ACC112 (cell line): Measurements from ENCODE around the gene KRT6A.

ENCODE experiments used
- H2AFZ ChIP-seq: fragments of 200-600 bp; sonication (generic); one replicate; pipeline ENCODE4 v1.6.0; 2017; ENCODE audit warnings: antibody characterized with exemption, low read length; ENCODE audit not compliant: unreplicated experiment
- H3K27ac ChIP-seq: fragments of 200-600 bp; sonication (generic); 2 replicates; pipeline ENCODE4 v1.5.1; 2014; ENCODE audit warnings: low read depth, mild to moderate bottlenecking, antibody characterized with exemption, low read length, moderate library complexity
- H3K27me3 ChIP-seq: fragments of 200-600 bp; sonication (generic); 2 replicates; pipeline ENCODE4 v1.6.1; 2014; ENCODE audit warnings: mild to moderate bottlenecking, antibody characterized with exemption, low read length, moderate library complexity, mixed read lengths; ENCODE audit not compliant: insufficient read depth
- H3K36me3 ChIP-seq: fragments of 200-600 bp; sonication (generic); 2 replicates; pipeline ENCODE4 v1.6.1; 2016; ENCODE audit warnings: mild to moderate bottlenecking, antibody characterized with exemption, low read length, moderate library complexity, mixed read lengths; ENCODE audit not compliant: insufficient read depth
- H3K4me1 ChIP-seq: fragments of 200-600 bp; sonication (generic); one replicate; pipeline ENCODE4 v1.6.1; 2016; ENCODE audit warnings: low read length, mixed read lengths; ENCODE audit not compliant: insufficient read depth, unreplicated experiment, control insufficient read depth
- H3K4me3 ChIP-seq: fragments of 200-600 bp; sonication (generic); 2 replicates; pipeline ENCODE4 v1.5.1; 2014; ENCODE audit warnings: mild to moderate bottlenecking, low read depth, low read length
- H3K79me2 ChIP-seq: fragments of 200-600 bp; sonication (generic); one replicate; pipeline ENCODE4 v1.6.0; 2016; ENCODE audit warnings: low read length; ENCODE audit not compliant: control insufficient read depth, unreplicated experiment, insufficient read depth

Gene KRT6A

GRCh38 chr12:52517005-52517835 lies 24.2 kb upstream of the KRT6A start:
- Histone ChIP-seq H3K4me3 (no peak overlapping the region), H3K4me1 (peaks cover 6% of the 10 kb centered on the region), H3K79me2 (no peaks in the 10 kb centered on the region), H3K27me3 (no peaks in the 10 kb centered on the region), H3K36me3 (no peaks in the 10 kb centered on the region), H2AFZ (no peak overlapping the region), H3K27ac (no peak overlapping the region)

- Histone ChIP-seq H3K4me1 (peaks cover 6% of the 10 kb centered on the region), H3K4me3 (no peak overlapping the region), H3K27ac (no peak overlapping the region), H3K27me3 (no peaks in the 10 kb centered on the region), H2AFZ (no peak overlapping the region), H3K36me3 (no peaks in the 10 kb centered on the region), H3K79me2 (no peaks in the 10 kb centered on the region)
These were observed 23.1 kb upstream of the KRT6A start for GRCh38 chr12:52515927-52516831.

- Histone ChIP-seq H3K27ac (no peak overlapping the region), H3K36me3 (no peaks in the 10 kb centered on the region), H2AFZ (no peak overlapping the region), H3K79me2 (no peaks in the 10 kb centered on the region), H3K4me1 (peaks cover 6% of the 10 kb centered on the region), H3K4me3 (no peak overlapping the region), H3K27me3 (no peaks in the 10 kb centered on the region)
These were observed 22.2 kb upstream of the KRT6A start for GRCh38 chr12:52515319-52515646.

GRCh38 chr12:52514471-52515318 lies 21.6 kb upstream of the KRT6A start:
- Histone ChIP-seq H3K4me3 (no peak overlapping the region), H3K36me3 (no peaks in the 10 kb centered on the region), H2AFZ (no peak overlapping the region), H3K27me3 (no peaks in the 10 kb centered on the region), H3K4me1 (peaks cover 6% of the 10 kb centered on the region), H3K27ac (no peak overlapping the region), H3K79me2 (no peaks in the 10 kb centered on the region)

- H3K4me1 ChIP-seq = peaks cover 6% of the 10 kb centered on the region
- H3K4me3 ChIP-seq = no peak overlapping the region
- H3K27ac ChIP-seq = no peak overlapping the region
- no peaks in the 10 kb centered on the region for H3K79me2 ChIP-seq
- H2AFZ ChIP-seq = no peak overlapping the region
- H3K36me3 ChIP-seq = no peaks in the 10 kb centered on the region
- H3K27me3 ChIP-seq = no peaks in the 10 kb centered on the region
These were observed 20.7 kb upstream of the KRT6A start for GRCh38 chr12:52513736-52514135.

GRCh38 chr12:52508211-52508610 lies 15.2 kb upstream of the KRT6A start:
- Histone ChIP-seq H3K4me3 (no peak overlapping the region), H3K79me2 (no peaks in the 10 kb centered on the region), H3K4me1 (peaks cover 4% of the 10 kb centered on the region), H2AFZ (no peak overlapping the region), H3K27me3 (no peaks in the 10 kb centered on the region), H3K36me3 (no peaks in the 10 kb centered on the region), H3K27ac (no peak overlapping the region)

GRCh38 chr12:52506858-52507715 lies 14.0 kb upstream of the KRT6A start:
- H3K4me3 ChIP-seq = no peak overlapping the region
- H3K27ac ChIP-seq = no peak overlapping the region
- peaks cover 4% of the 10 kb centered on the region; the same call in 1 of the 2 replicates for H3K36me3 ChIP-seq
- no peaks in the 10 kb centered on the region for H3K27me3 ChIP-seq
- H3K79me2 ChIP-seq = no peaks in the 10 kb centered on the region
- peak overlapping the region; percentile 5 for H2AFZ ChIP-seq
- peaks cover 6% of the 10 kb centered on the region for H3K4me1 ChIP-seq

GRCh38 chr12:52502877-52503276 lies 9.8 kb upstream of the KRT6A start:
- H3K27ac ChIP-seq = no peak overlapping the region
- no peak overlapping the region for H2AFZ ChIP-seq
- no peak overlapping the region for H3K4me3 ChIP-seq
- H3K27me3 ChIP-seq = no peaks in the 10 kb centered on the region
- no peaks in the 10 kb centered on the region for H3K79me2 ChIP-seq
- peaks cover 4% of the 10 kb centered on the region; the same call in 1 of the 2 replicates for H3K36me3 ChIP-seq
- H3K4me1 ChIP-seq = peaks cover 47% of the 10 kb centered on the region

GRCh38 chr12:52501490-52501889 lies 8.4 kb upstream of the KRT6A start:
- Histone ChIP-seq H2AFZ (no peak overlapping the region), H3K79me2 (no peaks in the 10 kb centered on the region), H3K4me1 (peaks cover 54% of the 10 kb centered on the region), H3K4me3 (no peak overlapping the region), H3K27ac (peak overlapping the region; percentile 97), H3K36me3 (peaks cover 4% of the 10 kb centered on the region; the same call in 1 of the 2 replicates), H3K27me3 (no peaks in the 10 kb centered on the region)
